Mesenchymal stem cell (in vitro differentiated cells and primary cell): Measurements from ENCODE around the gene ST3GAL5.
A peak's percentile ranks its signal among the peaks of the same experiment; 100 is the strongest.

Experiments used
- DNase-seq: peaks from one replicate; pipeline ENCODE4 v3.0.0-alpha.2; 2013
- H2AFZ ChIP-seq: one replicate; pipeline ENCODE4 v1.6.1; 2013; ENCODE audit warnings: low read depth, mild to moderate bottlenecking, control low read depth, inconsistent platforms, low read length, moderate library complexity
- H2AK5ac ChIP-seq: 2 replicates; pipeline ENCODE4 v1.6.1; 2013; ENCODE audit warnings: low read length, moderate library complexity, mild to moderate bottlenecking, inconsistent platforms; ENCODE audit not compliant: severe bottlenecking
- H2BK120ac ChIP-seq: one replicate; pipeline ENCODE4 v1.6.1; 2013; ENCODE audit warnings: low read depth, mild to moderate bottlenecking, inconsistent platforms, low read length, moderate library complexity
- H2BK12ac ChIP-seq, 2 experiments: one replicate each; pipeline ENCODE4 v1.6.1; 2013; ENCODE audit warnings: inconsistent platforms in 2 of 2, low read length in 2 of 2, mild to moderate bottlenecking in 2 of 2, moderate library complexity in 2 of 2, control low read depth in 1 of 2
- H2BK15ac ChIP-seq: one replicate; pipeline ENCODE4 v1.6.1; 2013; ENCODE audit warnings: mild to moderate bottlenecking, low read depth, inconsistent platforms; ENCODE audit not compliant: poor library complexity, severe bottlenecking
- H2BK5ac ChIP-seq: 2 replicates; pipeline ENCODE4 v1.6.1; 2013; ENCODE audit warnings: low read depth, mild to moderate bottlenecking, low read length, control low read depth, inconsistent platforms; ENCODE audit not compliant: poor library complexity, severe bottlenecking
- H3K14ac ChIP-seq, 2 experiments: one replicate each; pipeline ENCODE4 v1.6.1; 2013; ENCODE audit warnings: inconsistent platforms in 2 of 2, low read length in 2 of 2, control low read depth in 1 of 2, mild to moderate bottlenecking in 1 of 2, moderate library complexity in 1 of 2
- H3K18ac ChIP-seq, 2 experiments: one replicate each; pipeline ENCODE4 v1.6.1; 2013; ENCODE audit warnings: inconsistent platforms in 2 of 2, low read length in 2 of 2, control low read depth in 1 of 2, low read depth in 1 of 2, mild to moderate bottlenecking in 1 of 2
- H3K23ac ChIP-seq, 2 experiments: one replicate each; pipeline ENCODE4 v1.6.1; 2013; ENCODE audit warnings: inconsistent platforms in 2 of 2, low read length in 2 of 2, mild to moderate bottlenecking in 2 of 2, moderate library complexity in 2 of 2, control low read depth in 1 of 2
- H3K27ac ChIP-seq: 2 replicates; pipeline ENCODE4 v1.5.1; 2013; ENCODE audit warnings: mild to moderate bottlenecking, moderate library complexity, low read length, control low read depth, inconsistent platforms; ENCODE audit not compliant: poor library complexity, severe bottlenecking
- H3K27me3 ChIP-seq, 2 experiments: 2 replicates each; pipeline versions ENCODE4 v1.6.1 to v1.7.0; 2013; ENCODE audit warnings: low read length in 2 of 2, mild to moderate bottlenecking in 2 of 2, moderate library complexity in 2 of 2, control low read depth in 1 of 2, inconsistent platforms in 1 of 2; ENCODE audit not compliant: control insufficient read depth in 1 of 2, insufficient read depth in 1 of 2
- H3K36me3 ChIP-seq, 2 experiments: 2 replicates each; pipeline versions ENCODE4 v1.6.1 to v1.7.0; 2013; ENCODE audit warnings: low read length in 2 of 2, control low read depth in 1 of 2, inconsistent platforms in 1 of 2, low read depth in 1 of 2, mild to moderate bottlenecking in 1 of 2; ENCODE audit not compliant: insufficient read depth in 2 of 2, control insufficient read depth in 1 of 2
- H3K4ac ChIP-seq, 2 experiments: one replicate each; pipeline ENCODE4 v1.6.1; 2013; ENCODE audit warnings: inconsistent platforms in 2 of 2, low read length in 2 of 2, mild to moderate bottlenecking in 2 of 2, moderate library complexity in 2 of 2, control low read depth in 1 of 2, low read depth in 1 of 2
- H3K4me1 ChIP-seq: 2 replicates; pipeline ENCODE4 v1.6.1; 2013; ENCODE audit warnings: low read depth, low read length, control low read depth; ENCODE audit not compliant: control insufficient read depth, insufficient read depth
- H3K4me2 ChIP-seq: 2 replicates; pipeline ENCODE4 v1.6.1; 2013; ENCODE audit warnings: low read length, mild to moderate bottlenecking, inconsistent platforms; ENCODE audit not compliant: poor library complexity, severe bottlenecking
- H3K4me3 ChIP-seq, 2 experiments: 2 replicates each; pipeline versions ENCODE4 v1.5.1 to v1.7.0; 2013; ENCODE audit warnings: low read length in 2 of 2, mild to moderate bottlenecking in 2 of 2, control low read depth in 1 of 2, low read depth in 1 of 2; ENCODE audit not compliant: insufficient read depth in 1 of 2
- H3K79me1 ChIP-seq: replicated peaks from 2 replicates; pipeline ENCODE4 v1.6.1; 2013; ENCODE audit warnings: mild to moderate bottlenecking, control low read depth, low read length, inconsistent platforms; ENCODE audit not compliant: poor library complexity, severe bottlenecking
- H3K9ac ChIP-seq: 2 replicates; pipeline ENCODE4 v1.7.0; 2013; ENCODE audit warnings: mild to moderate bottlenecking, low read length, moderate library complexity
- H3K9me3 ChIP-seq: 2 replicates; pipeline ENCODE4 v1.7.0; 2013; ENCODE audit warnings: mild to moderate bottlenecking, low read length; ENCODE audit not compliant: control insufficient read depth
- H4K8ac ChIP-seq: one replicate; pipeline ENCODE4 v1.6.1; 2013; ENCODE audit warnings: inconsistent platforms, mild to moderate bottlenecking, low read length, moderate library complexity
- H4K91ac ChIP-seq: one replicate; pipeline ENCODE4 v1.6.1; 2013; ENCODE audit warnings: mild to moderate bottlenecking, low read length, inconsistent platforms
- WGBS: methylation state at CpG from one replicate; pipeline ENCODE4 v1.1.7; 2013; ENCODE audit warnings: mixed read lengths; 5-methylcytosine and 5-hydroxymethylcytosine counted together

ST3GAL5 gene

GRCh38 chr2:85844486-85844885 is 44.3 kb downstream of the ST3GAL5 start:
- peak; percentile 26 for DNase-seq
- Histone ChIP-seq H2BK5ac (no peak overlapping the region), H3K36me3 (peaks cover 10 to 92% of the 10 kb centered on the region in 2 experiments), H2BK12ac (no peak overlapping the region), H2AFZ (no peak overlapping the region), H4K8ac (no peak overlapping the region), H2BK120ac (no peak overlapping the region), H3K4ac (no peak overlapping the region), H3K9ac (no peak overlapping the region), H3K4me2 (no peak overlapping the region), H3K4me1 (peaks cover 2% of the 10 kb centered on the region), H3K18ac (no peak overlapping the region), H3K27ac (no peak overlapping the region), H4K91ac (no peak overlapping the region), H3K23ac (no peak overlapping the region), H3K14ac (no peak overlapping the region), H2BK15ac (no peak overlapping the region), H3K9me3 (no peaks in the 10 kb centered on the region), H3K4me3 (no peak overlapping the region), H3K27me3 (no peaks in the 10 kb centered on the region), H3K79me1 (peaks cover 2% of the 10 kb centered on the region), H2AK5ac (no peak overlapping the region)
- WGBS, result 93% methylated on average over 2 of the region's 4 CpGs

GRCh38 chr2:85843543-85843942 is 45.2 kb downstream of the ST3GAL5 start:
- 57% methylated on average over 4 of the region's 4 CpGs for WGBS
- H4K91ac ChIP-seq, result no peak overlapping the region
- peaks cover 2% of the 10 kb centered on the region for H3K79me1 ChIP-seq
- H3K36me3 ChIP-seq, result peaks cover 12 to 93% of the 10 kb centered on the region in 2 experiments
- peaks cover 4% of the 10 kb centered on the region for H3K4me1 ChIP-seq
- no peak overlapping the region for H3K27ac ChIP-seq
- H3K18ac ChIP-seq, result no peak overlapping the region
- no peak overlapping the region for H3K4me2 ChIP-seq
- no peak overlapping the region for H2AFZ ChIP-seq
- H2BK12ac ChIP-seq, result no peak overlapping the region
- no peak overlapping the region for H3K23ac ChIP-seq
- no peak for DNase-seq
- H3K27me3 ChIP-seq, result no peaks in the 10 kb centered on the region
- H2BK5ac ChIP-seq, result no peak overlapping the region
- H3K14ac ChIP-seq, result no peak overlapping the region
- H2AK5ac ChIP-seq, result no peak overlapping the region
- no peak overlapping the region for H3K4ac ChIP-seq
- H3K9ac ChIP-seq, result no peak overlapping the region
- no peak overlapping the region for H4K8ac ChIP-seq
- no peak overlapping the region for H2BK15ac ChIP-seq
- H2BK120ac ChIP-seq, result no peak overlapping the region
- no peaks in the 10 kb centered on the region for H3K9me3 ChIP-seq
- no peak overlapping the region for H3K4me3 ChIP-seq

GRCh38 chr2:85840091-85840490 is 48.7 kb downstream of the ST3GAL5 start:
- Histone ChIP-seq H3K27me3 (no peaks in the 10 kb centered on the region), H3K4me3 (no peak overlapping the region), H2AFZ (no peak overlapping the region), H2AK5ac (no peak overlapping the region), H3K9ac (no peak overlapping the region), H3K4me1 (peaks cover 4% of the 10 kb centered on the region), H3K4ac (no peak overlapping the region), H3K27ac (no peak overlapping the region), H2BK5ac (no peak overlapping the region), H2BK15ac (no peak overlapping the region), H4K8ac (no peak overlapping the region), H2BK120ac (no peak overlapping the region), H4K91ac (no peak overlapping the region), H2BK12ac (no peak overlapping the region), H3K4me2 (no peak overlapping the region), H3K23ac (no peak overlapping the region), H3K36me3 (peaks cover 14 to 70% of the 10 kb centered on the region in 2 experiments), H3K14ac (no peak overlapping the region), H3K18ac (no peak overlapping the region), H3K79me1 (no peaks in the 10 kb centered on the region), H3K9me3 (peaks cover 3% of the 10 kb centered on the region)
- 97% methylated on average over 9 of the region's 9 CpGs for WGBS
- DNase-seq, result no peak

- peak overlapping the region; percentile 87 for H4K8ac ChIP-seq
- peaks cover 3% of the 10 kb centered on the region for H3K4me1 ChIP-seq
- no peak overlapping the region for H3K4me3 ChIP-seq
- peaks cover 3% of the 10 kb centered on the region for H3K9me3 ChIP-seq
- H3K4me2 ChIP-seq, result no peak overlapping the region
- H3K36me3 ChIP-seq, result peaks cover 12 to 63% of the 10 kb centered on the region in 2 experiments
- no peak overlapping the region for H2AK5ac ChIP-seq
- no peak overlapping the region for H3K27ac ChIP-seq
- no peak overlapping the region for H3K9ac ChIP-seq
- H2BK12ac ChIP-seq, result no peak overlapping the region
- no peak overlapping the region for H3K4ac ChIP-seq
- no peak overlapping the region for H4K91ac ChIP-seq
- H3K14ac ChIP-seq, result no peak overlapping the region
- 93% methylated on average over 10 of the region's 10 CpGs for WGBS
- no peak overlapping the region for H3K23ac ChIP-seq
- no peaks in the 10 kb centered on the region for H3K79me1 ChIP-seq
- H3K18ac ChIP-seq, result no peak overlapping the region
- no peak overlapping the region for H2BK120ac ChIP-seq
- DNase-seq, result no peak
- H2AFZ ChIP-seq, result no peak overlapping the region
- H2BK5ac ChIP-seq, result no peak overlapping the region
- no peaks in the 10 kb centered on the region for H3K27me3 ChIP-seq
- H2BK15ac ChIP-seq, result no peak overlapping the region
Observed at GRCh38 chr2:85839461-85839860, 49.3 kb downstream of the ST3GAL5 start.
